ENCODE results near the gene TP53. TPM values are rescaled to one million over a fixed set of nuclear protein-coding genes. Genes with fewer than 3 reads are reported as not detected.
A peak's percentile ranks its signal among the peaks of the same experiment; 100 is the strongest.

The TP53 gene
- total and polyA plus RNA-seq, 4 donors = 12.1 to 36.8 (median 24.8) TPM

DNA sequence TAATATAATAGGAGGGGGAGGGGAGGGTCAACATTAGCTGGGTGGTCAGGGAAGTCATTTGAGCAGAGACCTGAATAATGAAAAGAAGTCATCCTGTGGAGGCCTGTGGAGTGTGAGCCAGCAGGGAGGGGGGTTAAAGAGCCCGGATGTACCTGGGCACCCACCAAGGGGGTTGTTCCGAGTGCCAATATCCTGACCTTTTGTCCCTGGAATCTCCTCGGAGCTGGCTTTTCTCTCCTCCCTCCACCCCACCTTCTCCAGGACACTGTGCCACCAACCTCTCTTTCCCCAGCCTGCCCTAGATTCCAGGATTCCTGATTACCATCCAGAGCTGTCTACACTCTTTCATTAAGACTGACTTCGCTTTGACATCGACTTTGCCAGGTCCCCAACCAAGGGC, 51.1 kb downstream of the TP53 start:
- WGBS (ENCODE audit: insufficient coverage) = 46% methylated on average over 5 of the region's 5 CpGs
- Histone ChIP-seq H3K27ac (ENCODE audit: low read depth, low read length) (no peak overlapping the region), H3K9me3 (ENCODE audit: control insufficient read depth, insufficient read depth, low read length) (no peaks in the 10 kb centered on the region), H3K4me1 (ENCODE audit: control insufficient read depth, insufficient read depth, low read length) (peaks cover 11% of the 10 kb centered on the region), H3K36me3 (ENCODE audit: control insufficient read depth, insufficient read depth, low read length) (no peaks in the 10 kb centered on the region), H3K27me3 (ENCODE audit: control insufficient read depth, insufficient read depth, low read length) (no peaks in the 10 kb centered on the region), H3K4me3 (ENCODE audit: low read depth, low read length) (no peak overlapping the region)
- DNase-seq (ENCODE audit: low read depth in 4 of 6, low spot score in 6 of 6) = no peak

- Histone ChIP-seq H3K27ac (ENCODE audit: low read depth, low read length) (peak overlapping the region; percentile 33), H3K9me3 (ENCODE audit: control insufficient read depth, insufficient read depth, low read length) (no peaks in the 10 kb centered on the region), H3K27me3 (ENCODE audit: control insufficient read depth, insufficient read depth, low read length) (no peaks in the 10 kb centered on the region), H3K36me3 (ENCODE audit: control insufficient read depth, insufficient read depth, low read length) (no peaks in the 10 kb centered on the region), H3K4me3 (ENCODE audit: low read depth, low read length) (peak overlapping the region; percentile 16), H3K4me1 (ENCODE audit: control insufficient read depth, insufficient read depth, low read length) (peaks cover 11% of the 10 kb centered on the region)
- WGBS (ENCODE audit: insufficient coverage) = 36% methylated on average over 3 of the region's 5 CpGs
- DNase-seq (ENCODE audit: low read depth in 4 of 6, low spot score in 6 of 6) = peak in 3 of 6 donors; percentile 64 to 86 (median 82)
Observed at GRCh38 chr17:7634384-7634783, 52.9 kb downstream of the TP53 start.

GRCh38 chr17:7633093-7633492, 54.2 kb downstream of the TP53 start:
- Histone ChIP-seq H3K4me3 (ENCODE audit: low read depth, low read length) (no peak overlapping the region), H3K9me3 (ENCODE audit: control insufficient read depth, insufficient read depth, low read length) (no peaks in the 10 kb centered on the region), H3K4me1 (ENCODE audit: control insufficient read depth, insufficient read depth, low read length) (peaks cover 13% of the 10 kb centered on the region), H3K27me3 (ENCODE audit: control insufficient read depth, insufficient read depth, low read length) (no peaks in the 10 kb centered on the region), H3K36me3 (ENCODE audit: control insufficient read depth, insufficient read depth, low read length) (no peaks in the 10 kb centered on the region), H3K27ac (ENCODE audit: low read depth, low read length) (no peak overlapping the region)
- DNase-seq (ENCODE audit: low read depth in 4 of 6, low spot score in 6 of 6) = no peak
- WGBS (ENCODE audit: insufficient coverage) = no CpG with 5 or more reads among the region's 2 CpGs

DNA sequence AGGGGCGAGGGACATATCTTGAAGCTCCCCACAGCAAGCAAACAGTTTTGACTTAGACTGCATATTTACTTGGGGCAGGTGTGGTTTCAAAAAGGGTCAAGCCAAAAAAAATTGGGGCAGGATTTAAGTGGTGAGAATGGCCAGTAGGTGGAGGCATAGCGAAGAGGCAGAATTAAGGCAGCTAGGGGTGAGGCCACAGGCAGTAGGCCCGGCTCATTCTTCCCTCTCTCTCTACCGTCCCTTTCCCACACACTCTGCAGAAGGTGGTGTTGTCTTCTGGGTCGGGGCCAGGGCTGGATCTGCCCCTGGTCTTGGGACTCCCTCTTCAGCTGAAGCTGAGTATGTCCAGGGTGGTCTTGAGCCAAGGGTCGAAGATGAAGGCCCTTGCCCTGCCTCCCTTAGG, 54.8 kb downstream of the TP53 start:
- no peak overlapping the region for H3K4me3 ChIP-seq (ENCODE audit: low read depth, low read length)
- no peak for DNase-seq (ENCODE audit: low read depth in 4 of 6, low spot score in 6 of 6)
- WGBS (ENCODE audit: insufficient coverage) = 51% methylated on average over 3 of the region's 6 CpGs
- H3K27ac ChIP-seq (ENCODE audit: low read depth, low read length) = no peak overlapping the region
- H3K4me1 ChIP-seq (ENCODE audit: control insufficient read depth, insufficient read depth, low read length) = peaks cover 17% of the 10 kb centered on the region
- no peaks in the 10 kb centered on the region for H3K36me3 ChIP-seq (ENCODE audit: control insufficient read depth, insufficient read depth, low read length)
- no peaks in the 10 kb centered on the region for H3K9me3 ChIP-seq (ENCODE audit: control insufficient read depth, insufficient read depth, low read length)
- H3K27me3 ChIP-seq (ENCODE audit: control insufficient read depth, insufficient read depth, low read length) = no peaks in the 10 kb centered on the region

DNA sequence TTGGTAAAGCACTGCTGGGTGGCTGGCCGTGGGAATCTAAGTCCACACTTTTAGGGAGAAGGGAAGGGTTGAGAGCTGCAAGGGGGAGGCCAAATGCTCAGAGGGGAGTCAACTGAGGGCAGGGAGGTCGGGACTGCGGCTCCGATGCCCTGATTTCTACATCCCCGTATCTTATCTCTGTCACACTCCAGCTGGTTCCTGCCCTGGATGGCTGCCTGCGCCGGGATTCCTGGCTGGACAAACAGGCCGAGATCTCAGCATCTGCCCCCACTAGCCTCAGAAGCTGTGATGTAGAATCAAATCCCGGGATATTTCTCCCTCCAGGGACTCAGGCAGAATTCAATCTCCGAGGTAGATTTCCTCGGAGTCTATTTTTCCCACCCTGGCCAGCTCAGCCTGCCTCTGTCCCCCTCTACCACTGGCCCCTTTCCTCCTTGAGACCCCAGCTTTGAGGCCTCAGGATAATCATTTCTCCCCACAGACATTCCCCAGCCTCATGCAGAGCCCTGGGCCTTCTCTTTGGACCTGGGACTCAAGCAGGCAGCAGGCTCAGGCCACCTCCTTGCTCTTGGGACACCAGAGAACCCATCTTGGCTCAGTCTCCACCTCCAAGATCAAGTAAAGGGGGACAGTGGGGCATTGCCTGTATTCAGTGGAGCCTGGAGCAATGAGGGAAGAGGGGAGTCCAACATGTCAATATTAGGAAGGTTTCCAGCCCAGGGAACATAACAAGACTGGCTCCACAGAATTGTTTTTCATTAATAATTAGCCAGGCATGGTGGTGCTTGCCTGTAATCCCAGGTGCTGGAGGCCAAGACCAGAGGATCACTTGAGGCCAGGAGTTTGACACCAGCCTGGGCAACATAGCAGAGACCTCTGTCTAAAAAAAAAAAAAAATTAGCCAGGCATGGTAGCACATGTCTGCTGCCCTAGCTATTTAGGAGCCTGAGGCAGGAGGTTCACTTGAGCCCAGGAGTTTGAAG, 55.6 kb downstream of the TP53 start:
- Histone ChIP-seq H3K4me1 (ENCODE audit: control insufficient read depth, insufficient read depth, low read length) (peaks cover 23% of the 10 kb centered on the region), H3K9me3 (ENCODE audit: control insufficient read depth, insufficient read depth, low read length) (no peaks in the 10 kb centered on the region), H3K36me3 (ENCODE audit: control insufficient read depth, insufficient read depth, low read length) (no peaks in the 10 kb centered on the region), H3K4me3 (ENCODE audit: low read depth, low read length) (no peak overlapping the region), H3K27me3 (ENCODE audit: control insufficient read depth, insufficient read depth, low read length) (no peaks in the 10 kb centered on the region), H3K27ac (ENCODE audit: low read depth, low read length) (no peak overlapping the region)
- WGBS (ENCODE audit: insufficient coverage) = 91% methylated on average over 10 of the region's 11 CpGs
- no peak for DNase-seq (ENCODE audit: low read depth in 4 of 6, low spot score in 6 of 6)

DNA sequence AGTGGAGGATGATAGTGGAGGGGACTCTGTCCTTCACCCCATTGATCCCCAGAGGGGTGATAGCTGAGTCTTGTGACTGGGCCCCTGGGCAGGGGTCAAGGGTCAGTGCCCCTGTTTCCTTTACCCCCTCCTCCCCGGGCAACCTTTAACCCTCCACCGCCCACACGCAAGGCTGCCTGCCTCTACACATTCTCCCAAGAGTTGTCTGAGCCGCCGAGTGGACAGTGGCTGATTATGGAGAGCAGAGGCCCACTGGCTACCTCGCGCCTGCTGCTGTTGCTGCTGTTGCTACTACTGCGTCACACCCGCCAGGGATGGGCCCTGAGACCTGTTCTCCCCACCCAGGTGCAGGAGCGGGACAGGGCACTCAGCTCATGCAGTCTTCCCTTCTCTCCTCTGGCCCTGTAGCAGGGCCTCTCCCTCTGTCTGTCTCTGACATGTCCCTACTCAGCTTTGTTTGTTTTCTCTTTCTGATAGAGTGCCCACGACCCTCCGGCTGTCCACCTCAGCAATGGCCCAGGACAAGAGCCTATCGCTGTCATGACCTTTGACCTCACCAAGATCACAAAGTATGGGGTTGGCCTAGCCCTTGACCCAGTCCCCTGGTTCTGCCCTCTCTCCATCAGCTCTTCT, 57.2 kb downstream of the TP53 start, which contains the start of gene SHBG:
TSS of gene SHBG (plus strand) at position 197 of the 633 bp plus-strand sequence. CDS start at position 235, 38 bp downstream.
- H3K4me3 ChIP-seq (ENCODE audit: low read depth, low read length) = no peak within 1 kb of the TSS
- no peaks in the 10 kb centered on the region for H3K27me3 ChIP-seq (ENCODE audit: control insufficient read depth, insufficient read depth, low read length)
- H3K36me3 ChIP-seq (ENCODE audit: control insufficient read depth, insufficient read depth, low read length) = peaks cover 12% of the 10 kb centered on the region
- DNase-seq (ENCODE audit: low read depth in 4 of 6, low spot score in 6 of 6) = no peak
- no peak within 1 kb of the TSS for H3K27ac ChIP-seq (ENCODE audit: low read depth, low read length)
- peaks cover 28% of the 10 kb centered on the region for H3K4me1 ChIP-seq (ENCODE audit: control insufficient read depth, insufficient read depth, low read length)
- WGBS (ENCODE audit: insufficient coverage) = 75% methylated on average over 13 of the region's 13 CpGs
- H3K9me3 ChIP-seq (ENCODE audit: control insufficient read depth, insufficient read depth, low read length) = no peaks in the 10 kb centered on the region

DNA sequence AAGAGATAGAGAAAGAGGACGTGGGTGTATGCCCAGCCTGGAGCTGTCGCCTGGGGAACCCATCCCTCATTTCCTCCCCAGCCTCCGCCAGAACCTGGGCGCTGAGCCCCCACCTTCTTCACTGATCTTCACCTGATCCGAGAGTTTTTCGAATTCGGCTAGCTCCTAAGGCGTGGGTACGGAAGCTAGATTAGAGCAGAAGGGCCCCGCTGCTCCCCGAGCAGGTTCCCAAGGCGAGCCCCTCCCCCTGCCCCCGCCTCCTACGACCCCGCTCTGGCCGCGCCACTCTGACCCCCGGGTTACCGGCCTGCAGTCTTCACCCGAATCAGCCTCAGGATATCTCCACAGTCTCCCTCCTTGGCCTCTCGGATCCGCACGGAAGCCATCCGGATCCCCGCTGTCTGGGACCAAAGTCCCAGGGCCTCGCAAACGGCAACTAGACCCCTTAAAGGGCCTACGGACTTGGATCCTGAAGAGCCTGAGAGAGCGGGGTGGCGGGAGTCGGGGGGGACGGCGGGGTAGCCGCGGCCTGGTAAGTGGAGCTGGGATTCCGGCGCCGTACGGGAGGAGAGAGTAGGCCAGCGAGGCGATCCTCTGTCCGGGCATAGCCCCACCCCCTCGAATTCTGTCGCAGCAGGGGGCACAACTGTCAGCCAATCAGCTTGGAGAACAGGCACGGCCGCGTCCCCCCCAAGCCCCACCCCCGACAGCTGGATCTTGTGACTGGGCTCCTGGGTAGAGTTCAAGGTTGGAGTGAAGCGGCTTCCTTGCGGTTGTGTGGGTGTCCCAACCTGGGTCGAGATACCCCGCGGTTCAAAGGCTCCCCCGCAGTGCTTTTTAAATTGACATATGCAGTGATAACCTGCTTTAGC, 59.8 kb downstream of the TP53 start, which contains the start of gene SAT2:
TSS of gene SAT2 (minus strand) at position 572 of the 872 bp plus-strand sequence. CDS start at position 386, 186 bp downstream.
- H3K4me1 ChIP-seq (ENCODE audit: control insufficient read depth, insufficient read depth, low read length) = peaks cover 17% of the 10 kb centered on the region
- peak within 1 kb of the TSS; percentile 94 for H3K27ac ChIP-seq (ENCODE audit: low read depth, low read length)
- WGBS (ENCODE audit: insufficient coverage) = under 1% methylated on average over 47 of the region's 54 CpGs
- no peaks in the 10 kb centered on the region for H3K9me3 ChIP-seq (ENCODE audit: control insufficient read depth, insufficient read depth, low read length)
- no peaks in the 10 kb centered on the region for H3K27me3 ChIP-seq (ENCODE audit: control insufficient read depth, insufficient read depth, low read length)
- H3K4me3 ChIP-seq (ENCODE audit: low read depth, low read length) = peak within 1 kb of the TSS; percentile 93
- DNase-seq (ENCODE audit: low read depth in 4 of 6, low spot score in 6 of 6) = peak in 5 of 6 donors; percentile 90 to 98 (median 94)
- peaks cover 12% of the 10 kb centered on the region for H3K36me3 ChIP-seq (ENCODE audit: control insufficient read depth, insufficient read depth, low read length)

DNA sequence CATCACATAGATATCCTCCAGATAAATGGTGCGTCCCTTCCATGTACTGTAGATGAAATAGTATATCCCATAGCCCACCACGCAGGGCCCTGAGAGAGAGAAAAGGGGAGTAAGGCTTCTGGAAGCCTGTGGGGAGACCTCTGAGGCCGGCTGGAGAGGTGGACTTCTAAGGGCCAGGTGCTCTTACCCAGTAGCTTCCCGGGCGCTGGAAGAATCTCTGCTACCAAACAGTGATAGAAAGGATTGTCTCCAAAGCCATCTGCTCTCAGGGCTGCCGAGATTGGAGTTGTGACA, 60.4 kb downstream of the TP53 start:
- Histone ChIP-seq H3K36me3 (ENCODE audit: control insufficient read depth, insufficient read depth, low read length) (peaks cover 12% of the 10 kb centered on the region), H3K9me3 (ENCODE audit: control insufficient read depth, insufficient read depth, low read length) (no peaks in the 10 kb centered on the region), H3K27me3 (ENCODE audit: control insufficient read depth, insufficient read depth, low read length) (no peaks in the 10 kb centered on the region), H3K4me3 (ENCODE audit: low read depth, low read length) (peak overlapping the region; percentile 93), H3K27ac (ENCODE audit: low read depth, low read length) (peak overlapping the region; percentile 94), H3K4me1 (ENCODE audit: control insufficient read depth, insufficient read depth, low read length) (peaks cover 17% of the 10 kb centered on the region)
- DNase-seq (ENCODE audit: low read depth in 4 of 6, low spot score in 6 of 6) = no peak
- WGBS (ENCODE audit: insufficient coverage) = 0% methylated on average over 4 of the region's 6 CpGs

GRCh38 chr17:7626307-7626706, 61.0 kb downstream of the TP53 start:
- peaks cover 17% of the 10 kb centered on the region for H3K4me1 ChIP-seq (ENCODE audit: control insufficient read depth, insufficient read depth, low read length)
- H3K9me3 ChIP-seq (ENCODE audit: control insufficient read depth, insufficient read depth, low read length) = no peaks in the 10 kb centered on the region
- H3K36me3 ChIP-seq (ENCODE audit: control insufficient read depth, insufficient read depth, low read length) = peaks cover 12% of the 10 kb centered on the region
- H3K27ac ChIP-seq (ENCODE audit: low read depth, low read length) = peak overlapping the region; percentile 94
- H3K27me3 ChIP-seq (ENCODE audit: control insufficient read depth, insufficient read depth, low read length) = no peaks in the 10 kb centered on the region
- no peak for DNase-seq (ENCODE audit: low read depth in 4 of 6, low spot score in 6 of 6)
- H3K4me3 ChIP-seq (ENCODE audit: low read depth, low read length) = peak overlapping the region; percentile 93
- 82% methylated on average over 5 of the region's 7 CpGs for WGBS (ENCODE audit: insufficient coverage)

All from spinal cord (tissue), 10 donors.